Neural crest cell (in vitro differentiated cells): ENCODE measurements around the gene KRTAP5-6. TPM values are rescaled to one million over a fixed set of nuclear protein-coding genes. Genes with fewer than 3 reads are reported as not detected.

ENCODE experiments used
- DNase-seq: peaks from one replicate; pipeline ENCODE4 v3.0.0; 2021; ENCODE audit warnings: low read depth, mixed read lengths, low spot score
- H3K27ac Mint-ChIP-seq: one replicate; pipeline ENCODE4 v1.8.0; 2021; ENCODE audit warnings: mild to moderate bottlenecking, mixed read lengths; ENCODE audit not compliant: unreplicated experiment
- H3K27me3 Mint-ChIP-seq: 2 replicates; pipeline ENCODE4 v1.8.0; 2021; ENCODE audit warnings: low read depth, mild to moderate bottlenecking, mixed read lengths
- H3K36me3 Mint-ChIP-seq: 2 replicates; pipeline ENCODE4 v1.8.0; 2021; ENCODE audit warnings: low read depth, mild to moderate bottlenecking, mixed read lengths
- H3K4me1 Mint-ChIP-seq: 2 replicates; pipeline ENCODE4 v1.8.0; 2021; ENCODE audit warnings: mixed read lengths
- H3K4me3 Mint-ChIP-seq: one replicate; pipeline ENCODE4 v1.8.0; 2021; ENCODE audit warnings: mild to moderate bottlenecking, mixed read lengths
- H3K9me3 Mint-ChIP-seq: 2 replicates; pipeline ENCODE4 v1.8.0; 2021; ENCODE audit warnings: mixed read lengths
- CTCF ChIP-seq: fragments of 200-600 bp; sonication (generic); conservative IDR thresholded peaks from 2 replicates; pipeline ENCODE4 v1.5.0; 2021; ENCODE audit warnings: antibody characterized with exemption, mild to moderate bottlenecking
- total RNA-seq: library from RNA; stranded (reverse); gene quantifications from 2 replicates; pipeline ENCODE4 v1.2.1, GENCODE V29; 2021

The KRTAP5-6 gene
- total RNA-seq, 1 donor from 2014 or later: not detected

GRCh38 chr11:1693327-1694063, 3.5 kb upstream of the KRTAP5-6 start:
- peaks cover 3% of the 10 kb centered on the region for H3K27me3 Mint-ChIP-seq
- DNase-seq: peak; percentile 97
- peak overlapping the region; percentile 58 for H3K4me3 Mint-ChIP-seq
- no peaks in the 10 kb centered on the region for H3K9me3 Mint-ChIP-seq
- peaks cover 9% of the 10 kb centered on the region for H3K4me1 Mint-ChIP-seq
- H3K27ac Mint-ChIP-seq: peak overlapping the region; percentile 84
- no peaks in the 10 kb centered on the region for H3K36me3 Mint-ChIP-seq
- TF ChIP-seq CTCF: peak; percentile 94

GRCh38 chr11:1694064-1694845, 2.7 kb upstream of the KRTAP5-6 start:
- peaks cover 3% of the 10 kb centered on the region for H3K27me3 Mint-ChIP-seq

GRCh38 chr11:1694846-1695547, 2.0 kb upstream of the KRTAP5-6 start:
- peaks cover 3% of the 10 kb centered on the region for H3K27me3 Mint-ChIP-seq
- no peak overlapping the region for H3K27ac Mint-ChIP-seq
- H3K36me3 Mint-ChIP-seq: no peaks in the 10 kb centered on the region
- H3K4me1 Mint-ChIP-seq: peaks cover 9% of the 10 kb centered on the region
- TF ChIP-seq CTCF: no peak
- H3K4me3 Mint-ChIP-seq: no peak overlapping the region
- DNase-seq: no peak
- no peaks in the 10 kb centered on the region for H3K9me3 Mint-ChIP-seq

More at GRCh38 chr11:1694064-1694845, 2.7 kb upstream of the KRTAP5-6 start:
- Mint-ChIP-seq H3K9me3 (no peaks in the 10 kb centered on the region), H3K4me1 (peaks cover 9% of the 10 kb centered on the region), H3K36me3 (no peaks in the 10 kb centered on the region), H3K27ac (no peak overlapping the region), H3K4me3 (no peak overlapping the region)
- peak; percentile 94 for TF ChIP-seq CTCF
- peak; percentile 89 for DNase-seq

- peaks cover 3% of the 10 kb centered on the region for H3K27me3 Mint-ChIP-seq
- H3K27ac Mint-ChIP-seq: no peak overlapping the region
- no peaks in the 10 kb centered on the region for H3K9me3 Mint-ChIP-seq
- H3K4me1 Mint-ChIP-seq: peaks cover 9% of the 10 kb centered on the region
- no peaks in the 10 kb centered on the region for H3K36me3 Mint-ChIP-seq
- DNase-seq: no peak
- H3K4me3 Mint-ChIP-seq: no peak overlapping the region
- TF ChIP-seq CTCF: no peak
Observed at GRCh38 chr11:1695548-1696108, 1.4 kb upstream of the KRTAP5-6 start.

GRCh38 chr11:1699771-1700170, 2.8 kb downstream of the KRTAP5-6 start:
- Mint-ChIP-seq H3K27me3 (peaks cover 3% of the 10 kb centered on the region), H3K4me3 (no peak overlapping the region), H3K9me3 (no peaks in the 10 kb centered on the region)

More at GRCh38 chr11:1699771-1700170, 2.8 kb downstream of the KRTAP5-6 start:
- no peak for DNase-seq
- Mint-ChIP-seq H3K27ac (no peak overlapping the region), H3K36me3 (no peaks in the 10 kb centered on the region), H3K4me1 (peaks cover 8% of the 10 kb centered on the region)
- TF ChIP-seq CTCF: no peak
